ENCODE measurements around the gene CHI3L2.

DNA sequence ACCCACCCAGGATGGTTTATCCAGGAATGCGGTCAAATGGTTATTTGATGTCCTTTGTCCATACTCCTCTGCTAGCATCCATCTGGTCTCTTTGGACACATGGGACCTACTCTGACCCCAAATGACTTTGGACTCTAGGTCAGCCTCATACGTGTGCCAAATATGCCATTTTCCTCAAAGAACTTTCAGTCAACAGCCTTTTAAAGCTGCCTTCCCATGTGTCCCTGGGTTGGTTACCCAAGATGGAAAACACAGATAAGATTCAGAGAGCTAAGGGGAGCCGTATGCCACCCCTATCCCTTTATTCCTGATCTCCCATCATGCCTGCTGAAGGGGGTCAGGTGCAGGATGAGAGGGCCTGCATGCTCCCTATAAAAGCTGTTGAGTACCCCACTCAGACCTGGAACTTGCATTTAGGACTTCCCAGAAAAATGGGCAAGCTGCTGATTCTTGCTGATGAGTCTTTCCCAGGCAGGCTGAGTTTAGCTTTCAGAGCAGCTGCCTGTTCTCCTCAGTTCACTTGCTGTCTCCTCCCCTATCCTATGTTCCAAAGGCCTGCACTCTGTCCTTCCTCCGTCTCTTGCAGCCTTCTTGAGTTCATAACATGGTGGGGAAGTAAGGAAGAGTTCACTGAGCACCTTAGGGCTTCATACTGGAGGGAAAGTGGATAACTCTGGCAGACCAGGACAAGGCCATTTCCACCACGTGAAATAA is 19.8 kb downstream of the CHI3L2 start:
- TF ChIP-seq POLR2A (IDR thresholded peaks at IDR 0.05; ENCODE audit: low read depth, low read length), result no peak
- no peak for TF ChIP-seq TAF1 (IDR thresholded peaks at IDR 0.05; ENCODE audit: borderline replicate concordance, low read depth, low read length)

All from GM12892 (cell line).